Naive thymus-derived CD8-positive, alpha-beta T cell (primary cell): ENCODE measurements around the gene SPINT1. TPM values are rescaled to one million over a fixed set of nuclear protein-coding genes. Genes with fewer than 3 reads are reported as not detected.

Source experiments
- ATAC-seq, 2 donors: fragments of 150-1000 bp; cut with Tn5 transposase in 1 of 2; sonication (Bioruptor Pico), chemical (Tn5 transposase) in 1 of 2; 1 replicate in 1 of 2; 2 replicates in 1 of 2; pipeline ENCODE4 v1.10.0; 2021; ENCODE audit warnings: mild to moderate bottlenecking in 2 of 2, moderate library complexity in 2 of 2
- POLR2A ChIA-PET: fragments of 350-600 bp; sonication (Branson Sonifier 250); formaldehyde crosslinking; loops from one replicate; lab custom pipeline; 2021; ENCODE audit warnings: antibody characterized with exemption; lab: Charles Lee
- DNase-seq, 10 donors: peaks; one replicate each; pipeline versions ENCODE4 v3.0.0 to v3.0.0-alpha.2; 2020 to 2022
- H3K27ac Mint-ChIP-seq, 10 donors: one replicate each; pipeline ENCODE4 v1.8.0; 2020 to 2022; ENCODE audit warnings: mild to moderate bottlenecking in 10 of 10, mixed read lengths in 10 of 10, moderate library complexity in 4 of 10, inconsistent platforms in 1 of 10
- H3K27me3 Mint-ChIP-seq, 5 donors: one replicate each; pipeline ENCODE4 v1.8.0; 2021 to 2022; ENCODE audit warnings: mixed read lengths in 5 of 5
- H3K36me3 Mint-ChIP-seq, 3 donors: one replicate each; pipeline ENCODE4 v1.8.0; 2020 to 2022; ENCODE audit warnings: mixed read lengths in 3 of 3, mild to moderate bottlenecking in 2 of 3, inconsistent platforms in 1 of 3
- H3K4me1 Mint-ChIP-seq, 4 donors: one replicate each; pipeline ENCODE4 v1.8.0; 2021 to 2022; ENCODE audit warnings: mixed read lengths in 4 of 4
- H3K4me3 Mint-ChIP-seq, 10 donors: one replicate each; pipeline ENCODE4 v1.8.0; 2020 to 2022; ENCODE audit warnings: mild to moderate bottlenecking in 10 of 10, mixed read lengths in 10 of 10, moderate library complexity in 6 of 10, inconsistent platforms in 1 of 10
- H3K9me3 Mint-ChIP-seq, 9 donors: one replicate each; pipeline ENCODE4 v1.8.0; 2020 to 2022; ENCODE audit warnings: mixed read lengths in 9 of 9, mild to moderate bottlenecking in 3 of 9, inconsistent platforms in 1 of 9, moderate library complexity in 1 of 9
- polyA plus RNA-seq, 3 donors: library from polyadenylated mRNA; unstranded; fragments of 300-500 nt; fragmentation: Illumina TruSeq; gene quantifications; one replicate each; pipeline ENCODE4 v1.2.3, GENCODE V29; 2021
- total RNA-seq, 8 experiments: library from RNA in 2 of 8; stranded (reverse) in 2 of 8; gene quantifications; one replicate each; pipeline ENCODE4 v1.2.3 and lab custom pipeline; 2021 to 2026

The SPINT1 gene, protein sequence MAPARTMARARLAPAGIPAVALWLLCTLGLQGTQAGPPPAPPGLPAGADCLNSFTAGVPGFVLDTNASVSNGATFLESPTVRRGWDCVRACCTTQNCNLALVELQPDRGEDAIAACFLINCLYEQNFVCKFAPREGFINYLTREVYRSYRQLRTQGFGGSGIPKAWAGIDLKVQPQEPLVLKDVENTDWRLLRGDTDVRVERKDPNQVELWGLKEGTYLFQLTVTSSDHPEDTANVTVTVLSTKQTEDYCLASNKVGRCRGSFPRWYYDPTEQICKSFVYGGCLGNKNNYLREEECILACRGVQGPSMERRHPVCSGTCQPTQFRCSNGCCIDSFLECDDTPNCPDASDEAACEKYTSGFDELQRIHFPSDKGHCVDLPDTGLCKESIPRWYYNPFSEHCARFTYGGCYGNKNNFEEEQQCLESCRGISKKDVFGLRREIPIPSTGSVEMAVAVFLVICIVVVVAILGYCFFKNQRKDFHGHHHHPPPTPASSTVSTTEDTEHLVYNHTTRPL
- under 1 TPM; 0.42 to 0.80 TPM for total RNA-seq
- polyA plus RNA-seq: under 1 TPM in 2 of 3 donors, not detected in 1; 0.11 to 0.16 TPM
- 0 to 6.3 (median 0.82) reads per million in 6 experiments for total RNA-seq (lab: John Stamatoyannopoulos, UW)

DNA sequence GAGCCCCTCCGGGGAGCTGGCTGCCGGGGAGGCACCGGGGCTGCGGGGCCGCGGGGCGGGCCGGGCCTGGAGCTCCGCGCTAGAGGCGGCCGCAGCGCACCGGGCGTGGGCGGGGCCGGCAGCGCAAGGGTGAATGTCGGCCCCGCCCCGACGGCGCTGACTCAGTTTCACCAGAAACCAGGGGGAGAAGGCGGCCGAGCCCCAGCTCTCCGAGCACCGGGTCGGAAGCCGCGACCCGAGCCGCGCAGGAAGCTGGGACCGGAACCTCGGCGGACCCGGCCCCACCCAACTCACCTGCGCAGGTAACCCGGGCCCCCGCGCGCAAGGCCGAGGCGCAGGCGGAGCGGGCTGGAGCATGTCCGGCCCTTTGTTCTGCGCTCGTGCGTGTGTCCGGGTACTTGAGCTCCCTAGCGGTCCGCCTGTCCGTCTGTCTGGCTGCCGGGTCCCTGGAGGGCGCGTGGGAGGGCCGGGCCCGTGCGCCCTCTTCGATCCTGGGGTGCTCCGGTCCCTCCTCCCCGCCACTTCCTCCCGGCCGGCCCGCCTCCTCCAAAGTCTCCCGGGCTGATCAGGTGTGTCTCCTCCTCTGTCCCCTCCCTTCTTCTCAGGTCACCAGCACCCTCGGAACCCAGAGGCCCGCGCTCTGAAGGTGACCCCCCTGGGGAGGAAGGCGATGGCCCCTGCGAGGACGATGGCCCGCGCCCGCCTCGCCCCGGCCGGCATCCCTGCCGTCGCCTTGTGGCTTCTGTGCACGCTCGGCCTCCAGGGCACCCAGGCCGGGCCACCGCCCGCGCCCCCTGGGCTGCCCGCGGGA is at the start of gene SPINT1:
SPINT1 (plus strand) TSS at position 164 of the 811 bp plus-strand sequence; CDS start at position 671, 507 bp downstream.
- Mint-ChIP-seq H3K27me3 (peaks cover 3 to 16% (median 9%) of the 10 kb centered on the region in 5 donors), H3K9me3 (no peaks in the 10 kb centered on the region), H3K27ac (peak within 1 kb of the TSS in 3 of 10 donors; percentile 18 to 72 (median 31)), H3K4me3 (peak within 1 kb of the TSS; percentile 71 to 88 (median 80)), H3K36me3 (no peaks in the 10 kb centered on the region), H3K4me1 (peaks cover 9 to 37% (median 16%) of the 10 kb centered on the region in 4 donors)
- ATAC-seq (peak; percentile 67 to 74), DNase-seq (peak in 4 of 10 donors; percentile 10 to 34 (median 24))
- POLR2A ChIA-PET: no interaction called here

DNA sequence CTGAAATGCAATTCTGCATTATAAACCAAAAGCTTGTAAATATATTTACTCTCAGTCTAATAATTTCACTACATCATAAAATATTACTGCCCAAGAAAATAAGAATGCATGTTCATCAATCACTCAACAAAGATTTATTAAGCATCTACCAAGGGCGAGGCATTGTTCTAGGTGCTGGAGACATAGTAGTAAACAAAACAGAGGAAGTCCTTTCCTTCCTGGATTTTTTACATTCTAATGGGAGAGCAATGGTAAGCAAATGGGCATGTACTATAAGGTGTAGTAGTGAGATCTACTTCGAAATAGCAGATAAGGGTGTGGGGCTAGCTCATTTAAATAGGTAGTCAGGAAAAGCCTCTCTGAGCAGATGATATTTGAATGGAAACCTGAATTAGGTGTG is 47.8 kb upstream of the SPINT1 start:
- POLR2A ChIA-PET: no interaction called here
- Mint-ChIP-seq H3K4me3 (no peak overlapping the region), H3K9me3 (no peaks in the 10 kb centered on the region), H3K4me1 (peaks cover 15 to 35% (median 25%) of the 10 kb centered on the region in 4 donors), H3K27ac (peak overlapping the region in 1 of 10 donors; percentile 35), H3K27me3 (no peaks in the 10 kb centered on the region), H3K36me3 (peaks cover 0 to 62% (median 9%) of the 10 kb centered on the region in 3 donors)
- ATAC-seq (no peak), DNase-seq (no peak)

DNA sequence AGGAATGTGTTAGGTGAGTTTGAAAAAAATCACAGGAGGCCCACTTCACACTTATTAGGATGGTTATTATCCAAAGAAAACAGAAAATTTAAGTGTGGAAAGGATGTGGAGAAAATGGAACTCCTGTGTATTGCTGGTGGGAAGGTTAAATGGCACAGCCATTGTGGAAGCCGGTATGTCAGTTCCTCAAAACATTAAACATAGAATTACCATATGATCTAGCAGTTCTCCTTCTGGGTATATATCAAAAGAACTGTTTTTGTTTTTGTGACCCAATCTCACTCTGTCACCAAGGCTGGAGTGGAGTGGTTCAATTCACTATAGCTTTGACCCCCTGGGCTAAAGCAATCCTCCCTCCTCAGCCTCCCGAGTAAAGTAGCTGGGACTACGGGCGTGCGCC is 47.3 kb upstream of the SPINT1 start:
- no peaks in the 10 kb centered on the region for H3K27me3 Mint-ChIP-seq
- peaks cover 17 to 39% (median 27%) of the 10 kb centered on the region in 4 donors for H3K4me1 Mint-ChIP-seq
- H3K4me3 Mint-ChIP-seq: no peak overlapping the region
- DNase-seq (no peak), ATAC-seq (no peak)
- H3K27ac Mint-ChIP-seq: peak overlapping the region in 1 of 10 donors; percentile 12
- POLR2A ChIA-PET: no interaction called here
- H3K36me3 Mint-ChIP-seq: peaks cover 0 to 62% (median 9%) of the 10 kb centered on the region in 3 donors
- no peaks in the 10 kb centered on the region for H3K9me3 Mint-ChIP-seq

DNA sequence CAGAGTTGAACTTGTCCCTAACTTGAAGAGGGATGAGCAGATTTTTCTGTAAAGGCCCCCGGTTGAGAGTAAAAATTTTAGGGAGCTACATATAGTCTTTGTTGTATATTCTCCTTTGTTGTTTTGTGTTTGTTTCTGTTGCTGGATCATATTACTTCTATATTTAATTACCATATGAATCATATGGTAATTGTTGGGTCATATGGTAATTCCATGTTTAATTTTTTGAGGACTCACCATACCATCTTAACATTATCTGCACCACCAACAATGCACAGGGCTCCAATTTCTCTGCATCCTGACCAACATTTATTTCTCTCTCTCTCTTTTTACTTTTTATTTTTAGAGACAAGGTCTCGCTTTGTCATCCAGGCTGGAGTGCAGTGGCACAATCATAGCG is 44.3 kb upstream of the SPINT1 start:
- no peak for DNase-seq
- ATAC-seq: no peak
- H3K4me1 Mint-ChIP-seq: peaks cover 26 to 48% (median 37%) of the 10 kb centered on the region in 4 donors
- POLR2A ChIA-PET: no interaction called here
- no peak overlapping the region for H3K4me3 Mint-ChIP-seq
- H3K9me3 Mint-ChIP-seq: no peaks in the 10 kb centered on the region
- H3K36me3 Mint-ChIP-seq: peaks cover 0 to 54% (median 7%) of the 10 kb centered on the region in 3 donors
- no peaks in the 10 kb centered on the region for H3K27me3 Mint-ChIP-seq
- no peak overlapping the region for H3K27ac Mint-ChIP-seq

DNA sequence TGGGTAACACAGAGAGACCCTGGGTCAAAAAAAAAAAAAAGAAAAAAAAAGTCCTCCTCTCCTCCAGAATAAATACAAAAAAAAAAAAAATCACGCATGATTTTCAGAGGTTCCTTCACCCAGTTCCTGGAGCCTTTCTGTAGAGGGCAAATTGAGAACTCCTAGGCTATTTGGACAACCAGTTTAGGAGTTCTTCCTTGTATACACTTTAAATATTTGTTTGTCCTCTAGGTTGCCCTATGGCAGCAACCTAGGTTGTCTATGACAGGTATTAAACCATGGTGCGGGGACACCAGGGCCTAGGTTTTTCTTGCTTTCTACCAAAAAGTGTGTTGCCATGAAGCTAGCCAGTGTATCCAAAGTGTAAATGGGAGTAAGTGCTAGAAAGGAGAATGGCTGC is 40.8 kb upstream of the SPINT1 start:
- Mint-ChIP-seq H3K4me1 (peaks cover 29 to 52% (median 43%) of the 10 kb centered on the region in 4 donors), H3K27ac (no peak overlapping the region), H3K36me3 (peaks cover 0 to 40% (median 6%) of the 10 kb centered on the region in 3 donors), H3K4me3 (no peak overlapping the region), H3K9me3 (no peaks in the 10 kb centered on the region), H3K27me3 (no peaks in the 10 kb centered on the region)
- POLR2A ChIA-PET: interaction anchor here (1.2 kb wide), 1 partner anchor 109 kb away, joined by 3 read pairs; the partner anchor contains the start of gene RAD51
- no peak for DNase-seq
- ATAC-seq: no peak

DNA sequence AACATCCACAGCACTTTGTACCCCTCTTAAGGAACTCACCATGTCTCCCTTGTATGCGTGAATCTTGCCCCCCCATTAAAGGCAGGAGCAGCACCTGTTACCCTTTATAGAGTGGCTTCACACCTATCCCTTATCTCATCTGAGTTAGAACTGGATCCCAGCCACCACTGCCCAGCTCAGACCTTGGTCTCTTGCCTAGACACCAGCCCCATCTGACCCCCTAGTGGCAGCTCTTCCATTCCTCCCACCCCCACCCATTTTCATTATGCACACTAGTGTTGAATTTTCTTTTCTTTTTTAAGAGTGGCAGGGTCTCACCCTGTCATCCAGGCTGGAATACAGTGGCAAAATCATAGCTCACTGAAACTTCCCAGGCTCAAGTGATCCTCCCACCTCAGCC is 40.2 kb upstream of the SPINT1 start:
- no peak for ATAC-seq
- Mint-ChIP-seq H3K9me3 (no peaks in the 10 kb centered on the region), H3K4me3 (peak overlapping the region in 2 of 10 donors; percentile 26 to 32), H3K36me3 (peaks cover 0 to 34% (median 3%) of the 10 kb centered on the region in 3 donors), H3K27ac (peak overlapping the region in 1 of 10 donors; percentile 9), H3K27me3 (no peaks in the 10 kb centered on the region), H3K4me1 (peaks cover 24 to 50% (median 46%) of the 10 kb centered on the region in 4 donors)
- POLR2A ChIA-PET: interaction anchor here (1.2 kb wide), 1 partner anchor 109 kb away, joined by 3 read pairs; the partner anchor contains the start of gene RAD51
- DNase-seq: no peak

DNA sequence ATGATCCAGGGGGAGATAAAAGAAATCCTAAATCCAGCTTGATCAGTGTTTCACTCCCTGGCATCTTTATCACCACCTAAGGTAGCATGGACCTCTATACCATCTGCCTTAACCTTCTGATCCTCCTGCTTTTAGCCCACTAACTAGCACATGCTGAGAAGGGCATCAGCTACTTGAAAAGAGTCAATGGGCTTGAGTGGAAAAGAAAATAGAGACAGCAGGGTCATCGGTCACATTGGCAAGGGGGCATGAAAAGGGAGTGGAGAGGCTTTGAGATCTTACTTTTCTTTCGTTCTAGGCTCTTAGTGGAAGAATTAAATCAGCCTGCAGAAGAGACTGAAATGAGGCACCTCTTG is 37.2 kb upstream of the SPINT1 start:
- peak overlapping the region; percentile 89 to 100 (median 99) for H3K4me3 Mint-ChIP-seq
- H3K4me1 Mint-ChIP-seq: peaks cover 16 to 37% (median 37%) of the 10 kb centered on the region in 4 donors
- ATAC-seq (no peak), DNase-seq (no peak)
- H3K27me3 Mint-ChIP-seq: no peaks in the 10 kb centered on the region
- peaks cover 0 to 22% (median 6%) of the 10 kb centered on the region in 3 donors for H3K36me3 Mint-ChIP-seq
- H3K27ac Mint-ChIP-seq: peak overlapping the region; percentile 94 to 99 (median 98)
- POLR2A ChIA-PET: interaction anchor here (0.6 to 2.2 kb wide), 6 partner anchors 9 to 237 kb away, joined by 3 to 24 read pairs (median 4); partner anchors contain the start of genes C15orf62, RAD51 and RPUSD2
- H3K9me3 Mint-ChIP-seq: no peaks in the 10 kb centered on the region

DNA sequence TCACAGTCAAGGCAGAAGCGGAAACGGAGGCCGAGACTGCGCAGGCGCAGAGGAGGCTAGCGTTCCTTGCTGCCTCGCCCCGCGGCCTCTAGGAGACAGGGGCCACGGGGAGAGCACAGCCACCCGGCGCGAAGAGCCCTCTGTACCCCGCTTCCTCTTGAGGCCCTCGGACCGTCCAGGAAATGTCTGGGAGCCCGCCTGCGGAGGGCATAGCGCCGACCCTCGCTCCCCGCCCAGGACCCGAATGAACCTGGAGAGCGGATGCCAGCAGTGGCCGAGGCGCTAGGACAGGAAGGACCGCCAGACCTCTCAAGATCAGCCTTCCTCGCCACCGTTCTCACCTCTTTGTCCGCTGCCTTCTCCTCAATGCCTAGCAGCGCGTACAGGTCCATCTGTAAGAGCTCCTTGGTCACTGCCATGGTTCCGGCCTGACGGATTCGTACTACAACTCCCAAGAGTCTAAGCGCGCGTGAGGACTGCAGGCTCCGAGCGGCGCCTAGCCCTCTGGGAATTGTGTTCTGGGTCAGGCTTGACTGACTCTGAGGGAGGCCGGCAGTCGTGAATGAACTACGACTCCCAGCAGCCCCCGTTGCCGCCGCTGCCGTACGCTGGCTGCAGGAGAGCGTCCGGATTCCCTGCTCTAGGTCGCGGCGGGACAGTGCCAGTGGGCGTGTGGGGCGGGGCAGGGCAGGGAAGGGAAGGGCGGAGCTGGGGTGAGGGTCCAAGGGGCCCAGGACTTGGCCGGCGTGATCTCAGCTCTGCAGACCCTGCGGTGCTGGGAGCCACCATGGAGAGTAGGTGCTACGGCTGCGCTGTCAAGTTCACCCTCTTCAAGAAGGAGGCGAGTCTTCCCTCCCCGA is 36.6 kb upstream of the SPINT1 start, which contains the start of the genes DNAJC17 and ZFYVE19:
DNAJC17 (minus strand) TSS at position 446 of the 860 bp plus-strand sequence; CDS start at position 419, 27 bp downstream.
ZFYVE19 (plus strand) TSS at position 62 of the 860 bp plus-strand sequence; CDS start at position 563, 501 bp downstream.
- Mint-ChIP-seq H3K27me3 (no peaks in the 10 kb centered on the region), H3K36me3 (peaks cover 0 to 21% (median 7%) of the 10 kb centered on the region in 3 donors), H3K4me1 (peaks cover 13 to 32% (median 32%) of the 10 kb centered on the region in 4 donors), H3K27ac (peak within 1 kb of the TSS; percentile 94 to 99 (median 98)), H3K9me3 (no peaks in the 10 kb centered on the region), H3K4me3 (peak within 1 kb of the TSS; percentile 89 to 100 (median 99))
- peak; percentile 96 to 98 for ATAC-seq
- peak; percentile 88 to 96 (median 92) for DNase-seq
- POLR2A ChIA-PET: interaction anchor here (0.6 to 2.2 kb wide), 6 partner anchors 8 to 525 kb away, joined by 3 to 24 read pairs (median 3); partner anchors contain the start of genes NUSAP1, OIP5, RAD51 and RPUSD2

DNA sequence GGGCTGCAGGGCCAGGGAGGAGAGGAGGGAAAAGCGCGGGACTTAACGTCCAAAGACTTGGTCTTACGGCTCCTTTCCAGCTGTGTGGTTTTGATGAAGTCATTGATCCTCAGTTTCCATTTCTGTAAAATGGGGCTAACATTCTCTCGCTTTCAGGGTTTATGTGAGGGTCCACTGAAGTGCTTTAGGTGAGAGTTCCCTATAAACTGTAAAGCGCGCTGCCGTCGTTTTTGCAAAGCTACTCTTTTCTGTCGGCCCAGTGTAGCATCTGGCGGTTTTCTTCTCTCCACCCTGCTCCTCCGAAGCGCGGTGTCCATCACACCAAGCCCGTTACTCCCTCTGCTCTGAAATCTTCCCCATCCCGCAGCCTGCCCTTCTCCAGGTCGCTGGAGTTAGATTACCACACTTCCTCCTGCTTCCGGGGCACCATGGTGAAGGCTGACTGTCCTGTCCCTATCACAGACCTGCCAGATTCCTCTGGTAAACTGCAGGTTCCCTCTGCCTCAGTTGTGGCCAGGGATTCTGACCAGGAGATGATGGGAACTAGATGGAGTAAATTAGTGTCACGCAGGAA is 35.9 kb upstream of the SPINT1 start:
- peak overlapping the region; percentile 89 to 100 (median 99) for H3K4me3 Mint-ChIP-seq
- POLR2A ChIA-PET: interaction anchor here (1.2 to 2.2 kb wide), 3 partner anchors 8 to 524 kb away, joined by 3 to 24 read pairs (median 3); partner anchors contain the start of genes NUSAP1, OIP5 and RAD51
- H3K36me3 Mint-ChIP-seq: peaks cover 0 to 28% (median 7%) of the 10 kb centered on the region in 3 donors
- H3K9me3 Mint-ChIP-seq: no peaks in the 10 kb centered on the region
- H3K27me3 Mint-ChIP-seq: no peaks in the 10 kb centered on the region
- no peak for DNase-seq
- no peak for ATAC-seq
- peaks cover 14 to 31% (median 29%) of the 10 kb centered on the region in 4 donors for H3K4me1 Mint-ChIP-seq
- H3K27ac Mint-ChIP-seq: peak overlapping the region in 8 of 10 donors; percentile 52 to 99 (median 97)

DNA sequence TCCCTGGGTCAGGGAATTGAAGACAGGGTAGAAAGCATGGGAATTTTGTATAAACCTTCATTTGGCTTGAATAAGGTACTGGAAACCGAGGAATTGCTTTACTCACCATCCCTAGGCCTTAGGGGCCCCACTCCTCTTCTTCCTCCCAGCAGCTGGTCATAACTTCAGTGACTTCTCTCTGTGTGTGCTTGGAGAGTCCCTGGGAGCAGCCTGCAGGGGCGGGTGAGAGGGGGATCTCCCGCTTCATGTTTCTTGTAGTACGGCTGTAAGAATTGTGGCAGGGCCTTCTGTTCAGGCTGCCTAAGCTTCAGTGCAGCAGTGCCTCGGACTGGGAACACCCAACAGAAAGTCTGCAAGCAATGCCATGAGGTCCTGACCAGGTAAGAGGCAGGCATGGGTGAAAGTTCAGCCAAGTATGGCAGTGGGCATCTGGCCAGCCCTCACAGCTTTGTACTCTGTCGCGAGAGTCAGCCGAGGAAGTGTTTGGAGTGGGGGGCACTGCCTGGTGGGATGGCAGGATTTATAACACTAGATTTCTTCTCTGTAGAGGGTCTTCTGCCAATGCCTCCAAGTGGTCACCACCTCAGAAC is 34.9 kb upstream of the SPINT1 start:
- Mint-ChIP-seq H3K4me3 (peak overlapping the region in 8 of 10 donors; percentile 13 to 100 (median 98)), H3K27ac (no peak overlapping the region), H3K27me3 (no peaks in the 10 kb centered on the region), H3K36me3 (peaks cover 0 to 27% (median 7%) of the 10 kb centered on the region in 3 donors), H3K4me1 (peaks cover 11 to 25% (median 22%) of the 10 kb centered on the region in 4 donors), H3K9me3 (no peaks in the 10 kb centered on the region)
- ATAC-seq: no peak
- POLR2A ChIA-PET: no interaction called here
- no peak for DNase-seq
